Activated CD4-positive, alpha-beta T cell treated with anti-CD3 and anti-CD28 coated beads, Interleukin-2, Interleukin-6, amounts not matched to agents 100 ng/mL and 50 ng/mL, durations not matched to agents 16 hours and 8 hours (primary cell): Measurements from ENCODE around the gene SLC6A9.

Source experiments
- DNase-seq: peaks from one replicate; pipeline ENCODE4 v3.0.0-alpha.2; 2020

Gene SLC6A9

DNA sequence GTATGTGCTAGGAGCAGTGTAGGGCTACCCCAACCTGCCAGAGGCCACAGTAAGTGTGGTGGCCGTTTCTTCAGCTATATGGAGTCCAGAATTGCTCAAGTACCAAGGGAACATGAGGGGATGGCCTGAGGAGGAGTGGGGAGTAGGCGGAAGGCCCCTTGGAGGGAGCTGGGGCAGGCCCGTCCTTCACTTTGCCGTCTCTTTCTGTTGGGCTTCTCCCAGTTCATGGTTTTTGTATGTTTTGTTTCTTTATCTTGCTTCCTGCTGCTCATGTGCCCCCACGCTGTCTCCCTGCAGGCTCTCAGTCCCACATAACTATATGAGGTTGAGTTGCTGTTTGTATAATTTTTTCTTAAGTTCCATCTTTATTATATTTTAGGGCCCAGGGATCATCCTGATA lies 67.4 kb downstream of the SLC6A9 start:
- no peak for DNase-seq

GRCh38 chr1:43963006-43963405 lies 68.3 kb downstream of the SLC6A9 start:
- DNase-seq = no peak

DNA sequence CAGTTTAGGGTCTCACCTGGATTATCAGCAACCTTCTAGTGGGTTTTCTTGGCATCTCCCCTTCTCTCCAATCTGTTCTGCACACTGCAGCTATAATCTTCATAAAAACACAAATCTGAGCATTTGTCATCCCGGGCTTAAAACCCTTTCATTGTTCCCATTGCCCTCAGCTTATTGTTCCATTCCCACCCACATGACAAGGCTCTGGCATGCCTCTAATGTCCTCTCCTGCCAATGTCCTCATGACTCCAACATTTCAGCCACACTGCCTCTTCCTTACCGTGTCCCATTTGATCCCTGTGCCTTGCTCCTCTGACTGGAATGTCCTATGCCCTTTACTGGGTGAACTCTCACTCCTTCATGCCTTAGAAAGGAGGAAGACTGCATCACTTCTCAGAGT lies 68.9 kb downstream of the SLC6A9 start:
- no peak for DNase-seq

- DNase-seq = no peak
These were observed 69.6 kb downstream of the SLC6A9 start for GRCh38 chr1:43961692-43962091.

DNA sequence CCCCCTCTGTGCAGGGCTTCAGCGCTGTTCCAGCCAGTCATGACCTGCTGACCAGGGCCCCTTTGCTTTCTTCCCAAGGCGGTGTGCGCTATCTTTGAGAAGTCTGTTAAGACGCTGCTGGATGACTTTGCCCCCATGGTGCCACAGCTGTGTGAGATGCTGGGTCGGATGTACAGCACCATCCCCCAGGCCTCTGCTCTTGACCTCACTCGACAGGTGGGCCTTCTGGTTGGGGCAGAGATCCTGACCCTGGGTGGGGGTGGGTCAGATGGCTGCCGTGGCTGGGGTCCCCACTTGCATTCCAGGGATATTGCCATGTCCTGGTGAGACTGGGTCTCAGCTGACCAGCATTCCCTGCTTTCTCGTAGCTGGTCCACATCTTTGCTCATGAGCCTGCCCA lies 70.5 kb downstream of the SLC6A9 start:
- DNase-seq = no peak

GRCh38 chr1:43958351-43959255 lies 72.7 kb downstream of the SLC6A9 start:
- DNase-seq = no peak

DNA sequence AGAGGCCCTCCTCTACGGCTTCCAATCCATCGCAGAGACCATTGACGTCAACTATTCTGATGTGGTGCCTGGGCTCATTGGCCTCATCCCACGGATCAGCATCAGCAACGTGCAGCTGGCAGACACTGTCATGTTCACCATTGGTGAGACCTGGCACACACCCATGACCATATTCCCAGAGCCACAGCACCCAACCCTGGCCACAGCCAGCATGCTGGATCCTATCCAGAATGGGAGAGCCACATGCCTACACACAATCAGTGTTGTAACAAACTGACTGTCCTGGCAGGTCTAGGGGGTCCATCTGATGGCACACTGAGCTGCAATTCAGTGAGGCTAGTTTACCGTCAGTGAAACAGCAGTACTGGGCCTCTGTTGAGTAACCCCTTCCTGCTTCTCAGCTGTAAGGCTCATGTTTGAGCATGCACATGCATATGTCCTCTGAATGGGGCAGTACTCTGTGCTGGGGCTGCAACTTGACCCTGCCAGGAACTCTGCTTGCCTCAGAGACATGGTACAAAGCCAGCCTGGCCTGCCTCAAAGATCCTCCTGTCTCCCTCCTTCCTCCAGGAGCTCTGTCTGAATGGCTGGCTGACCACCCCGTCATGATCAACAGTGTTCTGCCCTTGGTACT lies 73.7 kb downstream of the SLC6A9 start:
- no peak for DNase-seq

DNA sequence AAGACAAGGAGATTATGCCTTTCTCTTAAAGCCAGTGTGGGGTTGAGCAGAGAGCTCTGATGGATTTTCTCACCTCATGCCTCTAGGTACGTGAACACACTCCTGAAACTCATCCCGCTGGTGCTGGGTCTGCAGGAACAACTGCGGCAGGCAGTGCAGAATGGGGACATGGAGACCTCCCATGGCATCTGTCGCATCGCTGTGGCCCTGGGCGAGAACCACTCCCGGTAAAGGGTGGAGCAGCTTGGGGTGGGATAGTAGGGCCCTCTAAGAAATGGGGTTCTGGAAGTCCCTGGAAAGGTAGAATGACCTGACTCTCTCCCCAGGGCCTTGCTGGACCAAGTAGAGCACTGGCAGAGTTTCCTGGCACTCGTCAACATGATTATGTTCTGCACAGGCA lies 75.0 kb downstream of the SLC6A9 start:
- DNase-seq = no peak

- no peak for DNase-seq
These were observed 77.2 kb downstream of the SLC6A9 start for GRCh38 chr1:43954036-43954435.

DNA sequence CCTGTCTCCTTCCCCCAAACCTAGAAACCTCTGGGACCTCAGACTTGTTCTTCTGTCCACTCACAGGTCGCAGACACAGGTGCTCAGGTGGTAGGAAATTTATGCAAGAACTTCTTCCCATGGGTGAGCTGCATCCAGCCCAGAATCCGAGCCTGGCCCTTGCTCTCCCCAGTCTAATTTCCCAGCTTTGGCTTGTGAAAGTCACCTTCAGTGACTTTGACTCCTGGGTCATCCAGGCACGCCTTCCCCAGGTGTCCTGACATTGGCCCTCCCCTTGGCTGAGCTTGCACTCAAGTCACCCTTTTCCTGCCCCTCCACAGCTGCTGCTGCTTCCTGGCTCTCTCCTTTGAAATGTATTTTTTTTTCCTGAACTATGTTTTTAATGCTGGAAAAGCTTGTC lies 77.9 kb downstream of the SLC6A9 start:
- DNase-seq = no peak

- DNase-seq = no peak
These were observed 78.4 kb downstream of the SLC6A9 start for GRCh38 chr1:43952731-43953346.

- no peak for DNase-seq
These were observed 80.0 kb downstream of the SLC6A9 start for GRCh38 chr1:43951021-43951985.

DNA sequence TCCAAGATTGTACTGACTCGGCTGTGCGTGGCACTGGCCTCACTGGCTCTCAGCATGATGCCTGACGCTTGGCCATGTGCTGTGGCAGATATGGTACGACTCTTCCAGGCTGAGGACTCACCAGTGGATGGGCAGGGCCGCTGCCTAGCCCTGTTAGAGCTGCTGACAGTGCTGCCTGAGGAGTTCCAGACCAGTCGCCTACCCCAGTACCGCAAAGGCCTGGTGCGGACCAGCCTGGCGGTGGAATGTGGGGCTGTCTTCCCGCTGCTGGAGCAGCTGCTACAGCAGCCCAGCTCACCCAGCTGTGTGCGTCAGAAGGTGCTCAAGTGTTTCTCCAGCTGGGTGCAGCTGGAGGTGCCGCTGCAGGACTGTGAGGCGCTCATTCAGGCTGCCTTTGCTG lies 81.6 kb downstream of the SLC6A9 start:
- DNase-seq = no peak

- no peak for DNase-seq
These were observed 83.3 kb downstream of the SLC6A9 start for GRCh38 chr1:43947874-43948437.

- DNase-seq = no peak
These were observed 84.0 kb downstream of the SLC6A9 start for GRCh38 chr1:43947061-43947873.
